Rectal smooth muscle tissue (tissue), 1 donor: ENCODE results near the gene PI4K2A.

Experiments
- H3K27ac ChIP-seq: one replicate; pipeline ENCODE4 v1.7.0; 2013; ENCODE audit warnings: low read depth, low read length, inconsistent platforms
- H3K27me3 ChIP-seq: one replicate; pipeline ENCODE4 v1.7.0; 2013; ENCODE audit warnings: low read length; ENCODE audit not compliant: control insufficient read depth, insufficient read depth
- H3K36me3 ChIP-seq: one replicate; pipeline ENCODE4 v1.7.0; 2013; ENCODE audit warnings: low read length; ENCODE audit not compliant: control insufficient read depth, insufficient read depth
- H3K4me1 ChIP-seq: one replicate; pipeline ENCODE4 v1.7.0; 2013; ENCODE audit warnings: low read length; ENCODE audit not compliant: control insufficient read depth, insufficient read depth
- H3K4me3 ChIP-seq: one replicate; pipeline ENCODE4 v1.7.0; 2013; ENCODE audit warnings: low read length
- H3K9ac ChIP-seq: one replicate; pipeline ENCODE4 v1.7.0; 2013; ENCODE audit warnings: low read length

Gene PI4K2A

DNA sequence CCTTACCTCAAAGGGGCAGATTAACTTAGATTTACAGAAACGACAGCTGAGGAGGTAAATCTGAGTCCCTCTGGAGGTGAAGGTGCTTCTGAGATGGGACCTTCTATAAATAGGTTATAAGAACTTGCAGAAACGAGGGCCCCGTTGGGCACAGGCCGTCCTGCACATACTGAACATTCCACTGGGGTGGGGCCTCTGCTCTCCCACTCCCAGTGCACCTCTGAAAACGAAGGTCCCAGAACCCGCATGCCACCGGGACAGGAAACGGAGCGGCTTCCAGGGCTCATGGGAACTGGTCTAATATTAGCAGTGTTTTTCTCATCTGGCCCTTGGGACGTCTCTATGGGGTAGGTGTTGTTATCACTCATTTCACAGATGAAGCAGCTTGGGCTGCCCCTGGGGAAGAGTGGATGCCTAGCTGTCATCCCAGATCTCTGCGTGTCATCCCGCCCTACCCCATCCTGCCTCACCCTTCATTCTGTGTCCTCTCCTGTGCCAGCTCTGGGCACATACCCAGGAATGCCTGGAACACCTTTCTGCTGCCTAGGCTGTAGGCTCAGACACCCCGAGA is 31.4 kb upstream of the PI4K2A start:
- Histone ChIP-seq H3K9ac (no peak overlapping the region), H3K36me3 (no peaks in the 10 kb centered on the region), H3K4me3 (no peak overlapping the region), H3K27me3 (no peaks in the 10 kb centered on the region), H3K4me1 (peaks cover 2% of the 10 kb centered on the region), H3K27ac (no peak overlapping the region)

DNA sequence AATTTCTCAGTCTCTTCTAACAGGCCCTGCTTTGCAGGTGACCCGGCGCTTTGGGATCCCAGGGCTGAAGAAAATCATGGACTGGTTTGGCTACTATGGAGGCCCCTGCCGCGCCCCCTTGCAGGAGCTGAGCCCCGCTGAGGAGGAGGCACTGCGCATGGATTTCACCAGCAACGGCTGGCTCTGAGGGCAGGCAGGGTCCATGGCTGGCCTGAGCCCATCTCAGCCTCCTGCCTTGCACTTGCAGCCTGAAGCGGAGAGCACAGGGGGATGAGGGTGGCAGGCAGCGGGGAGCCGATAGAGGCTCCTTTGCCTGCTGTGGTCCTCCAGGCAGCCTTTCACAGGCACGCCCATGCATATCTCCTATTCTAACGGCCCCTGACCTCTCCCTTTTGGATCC is 29.0 kb upstream of the PI4K2A start:
- Histone ChIP-seq H3K4me1 (peaks cover 2% of the 10 kb centered on the region), H3K4me3 (no peak overlapping the region), H3K9ac (no peak overlapping the region), H3K36me3 (peaks cover 2% of the 10 kb centered on the region), H3K27me3 (no peaks in the 10 kb centered on the region), H3K27ac (no peak overlapping the region)

DNA sequence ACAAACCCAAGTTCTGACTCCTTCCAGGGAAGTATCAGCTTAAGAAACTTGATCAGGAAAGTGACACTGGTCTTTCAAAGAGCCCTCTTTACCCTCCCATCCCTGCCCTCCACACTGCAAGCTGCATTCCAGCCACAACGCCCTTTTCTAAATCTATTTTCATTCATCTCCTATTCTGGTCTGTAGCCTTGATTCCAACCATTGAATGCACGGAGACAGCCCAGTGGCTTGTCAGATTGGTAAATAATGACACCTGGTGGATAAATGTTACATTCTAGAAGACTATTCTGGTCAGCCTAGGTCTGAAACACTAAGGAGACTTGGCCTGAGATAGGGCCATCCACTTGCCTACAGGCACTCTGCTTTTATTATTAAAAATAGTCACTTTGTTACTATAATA is 28.1 kb upstream of the PI4K2A start:
- peaks cover 2% of the 10 kb centered on the region for H3K4me1 ChIP-seq
- H3K27ac ChIP-seq: no peak overlapping the region
- no peak overlapping the region for H3K9ac ChIP-seq
- no peak overlapping the region for H3K4me3 ChIP-seq
- H3K36me3 ChIP-seq: peaks cover 2% of the 10 kb centered on the region
- H3K27me3 ChIP-seq: no peaks in the 10 kb centered on the region

DNA sequence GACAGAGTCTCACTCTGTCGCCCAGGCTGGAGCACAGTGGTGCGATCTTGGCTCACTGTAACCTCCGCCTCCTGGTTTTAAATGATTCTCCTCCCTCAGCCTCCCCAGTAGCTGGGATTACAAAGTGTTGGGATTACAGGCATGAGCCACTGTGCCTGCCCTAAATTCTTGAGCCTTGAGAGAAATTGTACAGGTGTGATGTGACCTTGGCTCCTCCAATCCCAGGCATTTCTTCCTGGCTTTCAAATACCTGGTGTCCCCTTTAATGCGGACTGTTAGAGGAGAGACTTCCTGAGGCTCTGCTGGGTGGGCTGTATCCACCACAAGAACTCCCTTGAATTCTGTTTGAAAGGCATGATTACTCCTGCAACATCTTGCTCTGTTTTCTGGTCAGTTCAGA is 22.2 kb upstream of the PI4K2A start:
- Histone ChIP-seq H3K27ac (no peak overlapping the region), H3K27me3 (no peaks in the 10 kb centered on the region), H3K4me3 (no peak overlapping the region), H3K4me1 (no peaks in the 10 kb centered on the region), H3K9ac (no peak overlapping the region), H3K36me3 (peaks cover 2% of the 10 kb centered on the region)

DNA sequence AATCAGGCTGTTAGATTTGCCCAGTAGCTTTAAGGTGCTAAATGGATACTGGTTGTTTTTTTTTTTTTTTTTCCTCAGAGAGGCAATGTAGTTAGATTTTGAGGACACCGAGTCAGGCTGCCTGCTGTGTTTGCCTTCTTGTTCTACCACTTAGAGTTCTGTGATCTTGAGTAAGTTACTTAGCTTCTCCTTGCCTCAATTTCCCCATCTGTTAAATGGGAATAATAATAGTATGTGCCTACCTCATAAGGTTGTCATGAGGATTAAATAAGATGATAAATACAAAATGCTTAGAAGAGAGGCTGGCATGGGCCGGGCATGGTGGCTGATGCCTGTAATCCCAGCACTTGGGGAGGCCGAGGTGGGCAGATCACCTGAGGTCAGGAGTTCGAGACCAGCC is 21.7 kb upstream of the PI4K2A start:
- Histone ChIP-seq H3K36me3 (peaks cover 2% of the 10 kb centered on the region), H3K27ac (no peak overlapping the region), H3K27me3 (no peaks in the 10 kb centered on the region), H3K4me3 (no peak overlapping the region), H3K4me1 (no peaks in the 10 kb centered on the region), H3K9ac (no peak overlapping the region)

DNA sequence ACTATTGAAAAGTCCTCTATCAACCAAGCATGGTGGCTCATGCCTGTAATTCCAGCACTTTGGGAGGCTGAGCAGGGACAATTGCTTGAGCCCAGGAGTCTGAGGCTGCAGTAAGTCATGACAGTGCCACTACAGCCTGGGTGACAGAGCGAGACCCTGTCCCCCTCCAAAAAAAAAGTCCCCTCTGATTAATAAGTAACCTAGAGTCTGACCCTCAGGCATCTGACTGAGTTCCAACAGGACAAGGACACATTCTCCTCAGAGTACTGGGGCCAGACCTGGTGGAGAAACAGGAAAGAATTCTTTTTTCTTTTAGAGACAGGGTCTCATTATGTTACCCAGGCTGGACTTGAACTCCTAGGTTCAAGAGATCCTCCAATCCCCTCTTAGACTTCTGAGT is 17.2 kb upstream of the PI4K2A start:
- H3K27me3 ChIP-seq: no peaks in the 10 kb centered on the region
- no peak overlapping the region for H3K27ac ChIP-seq
- H3K36me3 ChIP-seq: no peaks in the 10 kb centered on the region
- no peak overlapping the region for H3K9ac ChIP-seq
- H3K4me1 ChIP-seq: no peaks in the 10 kb centered on the region
- H3K4me3 ChIP-seq: no peak overlapping the region

DNA sequence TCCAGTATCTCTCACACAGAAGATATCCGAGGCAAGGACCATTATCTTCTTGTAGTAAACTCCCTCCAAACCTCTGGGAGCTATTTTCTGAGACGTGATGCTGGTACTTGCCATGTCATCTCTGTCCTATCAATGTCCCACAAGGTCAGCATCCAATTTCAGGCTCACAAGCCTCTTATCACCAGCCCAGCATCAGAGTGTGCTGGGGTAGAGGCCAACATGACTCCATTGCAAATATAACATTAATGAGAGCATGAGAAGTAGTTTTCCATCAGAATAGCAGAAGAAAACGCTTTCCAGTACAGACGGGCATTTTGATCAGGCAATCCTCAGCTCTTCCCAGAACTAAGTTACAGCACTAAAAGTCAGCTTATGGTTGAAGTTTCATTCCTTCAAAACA is 12.7 kb upstream of the PI4K2A start:
- Histone ChIP-seq H3K9ac (no peak overlapping the region), H3K27ac (no peak overlapping the region), H3K36me3 (no peaks in the 10 kb centered on the region), H3K4me1 (no peaks in the 10 kb centered on the region), H3K4me3 (no peak overlapping the region), H3K27me3 (no peaks in the 10 kb centered on the region)

DNA sequence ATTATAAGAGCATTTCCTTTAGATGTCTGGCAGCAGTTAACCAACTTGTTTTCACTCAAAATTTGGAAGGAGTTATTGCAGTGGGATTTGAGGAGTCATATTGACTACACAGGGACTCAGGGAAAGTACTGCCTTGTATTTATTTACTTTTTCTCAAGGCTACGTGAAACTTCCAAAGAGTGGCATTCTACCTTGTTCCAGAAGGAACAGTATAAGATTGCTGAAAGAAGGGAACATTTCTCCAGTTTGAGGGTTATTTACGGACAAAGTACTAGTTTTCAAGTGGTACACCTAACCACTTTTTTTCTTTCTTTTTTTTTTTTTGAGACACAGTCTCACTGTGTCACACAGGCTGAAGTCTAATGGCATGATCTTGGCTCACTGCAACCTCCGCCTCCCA is 12.2 kb upstream of the PI4K2A start:
- H3K9ac ChIP-seq: no peak overlapping the region
- H3K4me1 ChIP-seq: no peaks in the 10 kb centered on the region
- no peak overlapping the region for H3K4me3 ChIP-seq
- no peak overlapping the region for H3K27ac ChIP-seq
- H3K27me3 ChIP-seq: no peaks in the 10 kb centered on the region
- H3K36me3 ChIP-seq: no peaks in the 10 kb centered on the region

DNA sequence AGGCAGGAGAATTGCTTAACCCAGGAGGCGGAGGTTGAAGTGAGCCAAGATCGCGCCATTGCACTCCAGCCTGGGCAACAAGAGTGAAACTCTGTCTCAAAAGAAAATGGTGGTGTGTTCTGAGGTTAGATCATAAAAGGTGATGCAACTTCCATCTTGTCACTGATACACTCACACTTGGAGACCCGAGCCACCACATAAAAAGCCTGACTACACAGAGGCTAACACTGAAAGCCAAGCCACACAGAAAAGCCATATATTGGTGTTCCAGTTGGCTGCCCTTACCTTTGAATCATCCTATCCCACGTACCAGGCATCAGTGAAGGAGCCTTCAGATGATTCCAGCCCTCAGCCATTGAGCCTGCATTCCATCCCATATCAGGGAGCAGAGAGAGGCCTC is 11.2 kb upstream of the PI4K2A start:
- Histone ChIP-seq H3K4me1 (no peaks in the 10 kb centered on the region), H3K36me3 (no peaks in the 10 kb centered on the region), H3K9ac (no peak overlapping the region), H3K27ac (no peak overlapping the region), H3K4me3 (no peak overlapping the region), H3K27me3 (no peaks in the 10 kb centered on the region)

DNA sequence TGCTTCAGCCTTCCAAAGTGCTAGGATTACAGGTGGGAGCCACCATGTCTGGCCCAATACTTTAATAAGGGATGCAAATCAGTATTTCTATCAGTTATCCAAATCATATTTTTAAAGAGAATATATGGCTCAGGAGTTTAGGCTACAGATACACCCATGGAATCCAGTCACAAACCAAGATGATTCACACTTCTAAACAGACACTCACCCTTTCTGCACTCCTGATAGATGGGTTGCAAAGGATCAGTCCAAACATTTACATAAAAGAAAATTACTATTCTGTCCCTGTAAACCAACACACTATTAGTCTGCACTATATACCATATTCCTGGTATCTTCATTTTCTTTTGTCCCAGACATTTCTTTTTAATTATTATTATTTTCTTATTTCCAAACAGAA is 9.4 kb upstream of the PI4K2A start:
- Histone ChIP-seq H3K9ac (no peak overlapping the region), H3K4me1 (no peaks in the 10 kb centered on the region), H3K27me3 (no peaks in the 10 kb centered on the region), H3K36me3 (no peaks in the 10 kb centered on the region), H3K27ac (no peak overlapping the region), H3K4me3 (no peak overlapping the region)

DNA sequence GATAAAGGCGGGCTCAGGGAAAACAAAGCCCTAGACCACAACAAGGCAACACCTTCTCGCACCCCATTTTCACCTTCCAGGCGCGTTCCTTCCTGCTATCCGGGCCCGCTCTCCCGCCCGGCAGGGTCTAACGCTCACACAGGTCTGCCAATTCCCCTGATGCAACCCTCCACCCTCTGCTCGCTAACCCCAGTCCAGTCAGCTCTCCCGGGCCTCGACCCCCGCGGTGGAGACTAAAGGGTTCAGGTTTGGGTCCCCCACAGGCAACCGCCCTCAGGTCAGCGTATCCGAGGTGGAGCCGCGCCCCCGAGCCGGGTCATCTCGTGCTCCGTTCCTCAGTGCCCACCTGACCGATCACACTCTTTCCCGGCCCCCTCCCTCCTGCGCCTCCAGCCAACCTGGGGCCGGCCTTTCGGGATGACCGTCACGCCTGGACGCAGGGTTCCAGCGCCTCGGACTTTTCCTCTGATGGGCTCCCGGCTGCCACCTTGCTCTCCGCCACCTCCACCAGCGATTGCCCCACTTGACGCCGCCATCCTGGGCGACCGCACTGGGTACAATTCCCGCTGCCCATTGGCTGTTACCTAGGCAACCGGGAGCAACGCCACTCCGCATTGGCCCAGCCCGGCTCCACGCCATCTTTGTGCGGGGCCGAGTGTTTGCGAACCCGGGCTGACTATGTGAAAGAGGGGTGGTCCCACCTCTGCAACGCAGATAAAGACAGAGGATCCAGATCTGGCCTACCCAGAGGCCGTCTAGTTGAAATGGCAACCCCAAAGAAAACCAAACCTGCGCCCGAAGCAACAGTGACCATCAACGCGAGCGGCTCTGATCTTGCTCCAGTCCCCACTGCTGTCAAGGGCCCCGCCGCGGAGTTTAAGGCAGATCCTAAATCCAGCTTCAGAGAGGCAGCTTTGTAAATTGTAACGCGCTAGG is 7.3 kb upstream of the PI4K2A start, which contains the start of gene MORN4:
MORN4 (minus strand) TSS at position 552 of the 936 bp plus-strand sequence. CDS start 13,847 bp downstream, outside the sequence.
- Histone ChIP-seq H3K27me3 (no peaks in the 10 kb centered on the region), H3K4me1 (no peaks in the 10 kb centered on the region), H3K9ac (peak within 1 kb of the TSS; percentile 52), H3K27ac (peak within 1 kb of the TSS; percentile 62), H3K4me3 (peak within 1 kb of the TSS; percentile 88), H3K36me3 (no peaks in the 10 kb centered on the region)

DNA sequence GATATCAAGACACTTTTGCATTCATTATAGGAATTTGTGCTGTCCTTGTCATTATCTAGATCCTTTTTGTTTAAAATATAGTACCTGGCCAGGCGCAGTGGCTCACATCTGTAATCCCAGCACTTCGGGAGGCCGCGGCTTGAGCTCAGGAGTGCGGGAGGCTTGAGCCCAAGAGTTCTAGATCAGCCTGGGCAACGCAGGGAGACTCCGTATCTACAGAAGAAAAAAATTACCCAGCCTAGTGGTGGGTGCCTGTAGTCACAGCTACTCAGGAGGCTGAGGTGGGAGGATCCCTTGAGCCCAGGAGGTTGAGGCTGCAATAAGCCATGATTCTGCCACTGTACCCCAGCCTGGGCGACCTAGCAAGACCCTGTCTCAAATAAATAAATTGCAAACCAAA is 6.5 kb upstream of the PI4K2A start:
- Histone ChIP-seq H3K36me3 (no peaks in the 10 kb centered on the region), H3K4me3 (peak overlapping the region; percentile 88), H3K4me1 (no peaks in the 10 kb centered on the region), H3K9ac (no peak overlapping the region), H3K27ac (peak overlapping the region; percentile 62), H3K27me3 (no peaks in the 10 kb centered on the region)

DNA sequence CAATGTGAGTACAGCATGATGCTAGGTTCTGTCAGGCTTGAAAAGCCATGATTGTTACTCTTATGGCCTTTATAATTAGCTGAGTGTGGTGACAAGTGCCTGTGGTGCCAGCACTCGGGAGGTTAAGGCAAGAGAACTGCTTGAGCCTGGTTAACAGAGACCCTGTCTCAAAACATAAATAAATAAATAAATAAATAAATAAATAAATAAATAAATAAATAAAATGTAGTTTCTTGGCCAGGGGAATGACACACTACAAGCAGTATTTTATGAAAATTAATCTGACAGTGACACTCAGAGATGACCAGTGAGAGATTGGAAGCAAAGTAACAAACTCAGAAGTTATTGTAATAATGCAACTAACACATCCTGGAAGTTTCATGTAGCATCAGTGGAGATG is 4.9 kb upstream of the PI4K2A start:
- Histone ChIP-seq H3K4me3 (no peak overlapping the region), H3K9ac (no peak overlapping the region), H3K27me3 (no peaks in the 10 kb centered on the region), H3K4me1 (no peaks in the 10 kb centered on the region), H3K27ac (no peak overlapping the region), H3K36me3 (no peaks in the 10 kb centered on the region)
